GM19351 (cell line): Measurements from ENCODE around the gene GZMH.
"Not testable (repeated sequence)": the region's sequence is repeated elsewhere in the genome, so short reads cannot be mapped to it uniquely, and the experiment has no call there.

Source experiments
- ATAC-seq: cut with Tn5 transposase; IDR thresholded peaks from one replicate; pipeline ENCODE4 v1.9.1; 2021; ENCODE audit warnings: mild to moderate bottlenecking, moderate library complexity; ENCODE audit not compliant: unreplicated experiment

The GZMH gene, protein sequence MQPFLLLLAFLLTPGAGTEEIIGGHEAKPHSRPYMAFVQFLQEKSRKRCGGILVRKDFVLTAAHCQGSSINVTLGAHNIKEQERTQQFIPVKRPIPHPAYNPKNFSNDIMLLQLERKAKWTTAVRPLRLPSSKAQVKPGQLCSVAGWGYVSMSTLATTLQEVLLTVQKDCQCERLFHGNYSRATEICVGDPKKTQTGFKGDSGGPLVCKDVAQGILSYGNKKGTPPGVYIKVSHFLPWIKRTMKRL

GRCh38 chr14:24609655-24610344 is at the start of gene GZMH:
Gene GZMH (minus strand): TSS chr14:24609685. CDS start chr14:24609613, 72 bp downstream.
- ATAC-seq, result peak; percentile 59

DNA sequence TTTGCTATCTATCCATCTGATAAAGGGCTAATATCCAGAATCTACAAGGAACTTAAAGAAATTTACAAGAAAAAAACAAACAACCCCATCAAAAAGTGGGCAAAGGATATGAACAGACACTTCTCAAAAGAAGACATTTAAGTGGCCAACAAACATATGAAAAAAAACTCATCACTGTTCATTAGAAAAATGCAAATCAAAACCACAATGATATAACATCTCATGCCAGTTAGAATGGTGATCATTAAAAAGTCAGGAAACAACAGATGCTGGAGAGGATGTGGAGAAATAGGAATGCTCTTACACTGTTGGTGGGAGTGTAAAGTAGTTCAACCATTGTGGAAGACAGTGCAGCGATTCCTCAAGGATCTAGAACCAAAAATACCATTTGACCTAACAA is 38.9 kb upstream of the GZMH start:
- ATAC-seq, result not testable (repeated sequence)

- no peak for ATAC-seq
Observed at GRCh38 chr14:24639905-24640304, 30.4 kb upstream of the GZMH start.

- no peak for ATAC-seq
Observed at GRCh38 chr14:24639270-24639669, 29.8 kb upstream of the GZMH start.

GRCh38 chr14:24634158-24634557 is 24.7 kb upstream of the GZMH start, which contains the start of gene GZMB:
Gene GZMB (minus strand): TSS chr14:24634190. CDS start chr14:24634160, 30 bp downstream.
- ATAC-seq, result peak; percentile 62

DNA sequence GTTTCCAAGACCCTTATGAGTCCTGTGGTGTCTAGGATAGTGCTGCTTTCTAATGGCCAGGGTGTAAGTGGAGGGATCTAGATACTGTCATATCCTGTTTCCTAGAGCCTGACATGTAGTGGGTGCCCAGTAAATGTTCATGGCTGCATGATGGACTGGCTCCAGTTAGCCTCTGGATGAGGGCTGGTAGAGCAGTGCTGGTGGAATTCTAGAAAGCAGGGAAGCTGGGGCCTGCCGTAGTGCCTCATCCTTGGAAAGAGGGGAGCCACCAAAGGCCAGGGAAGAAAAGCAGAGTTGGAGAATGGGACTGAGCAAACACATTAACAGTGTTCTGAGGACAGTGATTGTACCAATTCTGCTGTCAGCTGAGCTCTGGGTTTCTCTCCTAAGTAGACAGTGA is 23.9 kb upstream of the GZMH start:
- no peak for ATAC-seq

DNA sequence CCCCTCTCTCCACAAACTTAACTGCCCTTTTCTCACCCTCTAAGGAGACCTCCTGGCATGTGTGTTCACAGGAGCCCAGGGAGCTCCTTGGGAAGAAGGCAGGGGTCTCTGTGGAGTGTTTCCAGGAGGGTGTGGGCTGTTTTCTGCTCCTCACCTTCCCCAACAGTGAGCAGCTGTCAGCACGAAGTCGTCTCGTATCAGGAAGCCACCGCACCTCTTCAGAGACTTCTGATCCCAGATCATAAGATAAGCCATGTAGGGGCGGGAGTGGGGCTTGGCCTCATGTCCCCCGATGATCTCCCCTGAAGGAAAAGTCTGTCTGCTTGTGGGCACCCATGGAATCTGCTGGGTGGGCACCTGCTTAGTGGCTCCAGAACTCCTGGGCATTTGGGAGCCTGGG is 23.3 kb upstream of the GZMH start:
- no peak for ATAC-seq

DNA sequence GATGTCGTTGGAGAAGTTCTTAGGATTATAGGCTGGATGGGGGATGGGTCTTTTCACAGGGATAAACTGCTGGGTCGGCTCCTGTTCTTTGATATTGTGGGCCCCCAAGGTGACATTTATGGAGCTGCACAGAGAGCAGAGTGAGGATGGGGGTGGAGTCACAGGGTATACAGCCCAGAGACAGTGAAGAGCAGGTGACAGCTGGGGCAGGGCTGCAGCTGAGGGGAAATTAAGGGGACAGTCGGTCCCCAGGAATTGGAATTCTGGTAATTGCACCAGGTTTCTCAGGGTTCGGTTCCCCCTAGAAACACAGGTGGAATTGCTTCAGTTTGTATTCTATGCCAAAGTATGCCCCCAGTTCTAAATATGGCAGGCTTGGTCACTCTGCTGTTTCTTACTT is 22.9 kb upstream of the GZMH start:
- no peak for ATAC-seq

GRCh38 chr14:24631749-24632335 is 22.4 kb upstream of the GZMH start:
- no peak for ATAC-seq

GRCh38 chr14:24630872-24631477 is 21.5 kb upstream of the GZMH start:
- ATAC-seq, result no peak

GRCh38 chr14:24630087-24630871 is 20.8 kb upstream of the GZMH start:
- ATAC-seq, result no peak

DNA sequence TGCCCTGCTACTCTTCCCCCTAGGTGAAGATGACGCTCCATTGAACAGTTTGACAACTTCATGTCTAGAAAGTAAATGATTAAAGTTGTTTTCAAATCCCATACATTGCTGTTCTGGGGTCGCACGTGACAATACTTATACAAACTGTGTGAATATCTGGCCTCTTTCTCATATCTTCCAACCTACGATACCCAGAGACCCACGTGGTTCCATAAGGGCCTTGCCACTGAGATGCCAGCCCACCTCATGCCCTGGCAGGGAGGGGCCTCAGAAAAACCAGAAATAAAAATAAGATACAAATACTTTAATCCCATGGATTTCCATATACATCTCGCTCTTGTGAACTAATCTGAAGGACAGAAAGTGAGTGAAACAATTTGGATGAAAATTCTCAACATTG is 20.0 kb upstream of the GZMH start:
- ATAC-seq, result no peak

GRCh38 chr14:24613747-24614146 is 4.3 kb upstream of the GZMH start:
- ATAC-seq, result no peak

DNA sequence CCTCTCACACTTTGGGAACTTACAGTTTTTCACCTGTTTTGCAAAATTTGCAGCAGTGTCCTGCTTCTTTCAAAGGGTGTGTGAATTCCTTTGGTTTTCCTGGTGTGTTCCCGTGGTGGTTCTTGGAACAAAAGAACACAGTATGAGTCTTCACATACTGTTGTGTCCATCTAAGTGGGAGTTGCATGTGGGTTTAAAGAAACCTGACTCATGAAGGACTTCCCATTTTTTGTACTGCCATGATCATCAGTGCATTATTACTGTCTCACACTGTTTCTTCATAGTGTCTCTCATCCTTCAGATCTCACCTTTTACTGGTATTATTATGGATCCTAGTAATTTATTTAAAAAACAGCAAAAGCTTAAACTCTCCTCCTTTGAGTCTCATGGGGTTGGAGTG is 3.8 kb upstream of the GZMH start:
- ATAC-seq, result no peak

DNA sequence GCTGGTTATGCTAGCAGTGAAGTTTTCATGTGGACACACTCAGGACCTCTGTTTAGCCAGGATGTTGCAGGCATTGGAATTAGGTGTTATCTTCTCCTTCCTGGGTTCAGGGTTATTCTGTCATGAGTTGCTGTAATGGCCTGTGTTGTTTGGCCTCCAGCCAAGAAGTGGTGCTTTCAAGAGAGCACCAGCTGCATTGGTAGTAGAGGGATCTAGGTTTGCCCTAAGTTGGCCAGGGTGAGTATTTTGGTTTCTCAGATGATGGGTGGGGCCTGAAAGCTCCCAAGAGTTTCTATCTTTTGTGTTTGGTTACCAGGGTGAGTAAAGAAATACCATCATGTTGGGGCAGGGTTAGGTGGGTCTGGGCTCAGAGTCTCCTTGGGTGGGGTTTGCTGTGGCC is 2.7 kb upstream of the GZMH start:
- no peak for ATAC-seq

DNA sequence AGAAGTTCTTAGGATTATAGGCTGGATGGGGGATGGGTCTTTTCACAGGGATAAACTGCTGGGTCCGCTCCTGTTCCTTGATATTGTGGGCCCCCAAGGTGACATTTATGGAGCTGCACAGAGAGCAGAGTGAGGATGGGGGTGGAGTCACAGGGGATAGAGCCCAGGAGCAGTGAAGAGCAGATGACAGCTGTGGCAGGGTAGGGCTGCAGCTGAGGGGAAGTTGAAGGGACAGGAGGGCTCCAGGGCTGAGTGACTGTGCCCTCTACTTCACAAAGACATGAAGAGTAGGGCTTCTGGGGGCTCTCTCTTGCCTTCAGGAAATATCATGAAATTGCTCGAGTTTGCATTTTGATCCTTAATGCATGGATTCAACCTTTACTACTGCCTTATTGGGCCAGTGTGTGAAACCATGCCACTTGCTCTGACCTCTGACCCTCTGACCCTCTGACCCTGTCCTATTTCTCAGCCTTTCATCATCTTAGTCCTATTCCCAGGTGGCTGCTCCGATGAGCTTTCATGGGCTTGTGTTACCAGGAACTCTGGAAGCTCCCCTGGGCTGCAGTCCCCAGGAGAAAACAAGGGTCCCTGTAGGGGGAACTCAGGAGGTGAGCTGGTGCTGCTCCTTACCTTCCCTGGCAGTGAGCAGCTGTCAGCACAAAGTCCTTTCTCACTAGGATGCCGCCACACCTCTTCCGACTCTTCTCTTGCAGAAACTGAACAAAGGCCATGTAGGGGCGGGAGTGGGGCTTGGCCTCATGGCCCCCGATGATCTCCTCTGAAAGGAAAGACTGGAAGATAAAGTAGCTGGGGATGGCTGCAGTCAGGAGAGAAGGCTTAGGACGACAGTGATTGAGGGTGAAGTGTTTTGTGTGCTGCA is 1.6 kb downstream of the GZMH start:
- ATAC-seq, result no peak

DNA sequence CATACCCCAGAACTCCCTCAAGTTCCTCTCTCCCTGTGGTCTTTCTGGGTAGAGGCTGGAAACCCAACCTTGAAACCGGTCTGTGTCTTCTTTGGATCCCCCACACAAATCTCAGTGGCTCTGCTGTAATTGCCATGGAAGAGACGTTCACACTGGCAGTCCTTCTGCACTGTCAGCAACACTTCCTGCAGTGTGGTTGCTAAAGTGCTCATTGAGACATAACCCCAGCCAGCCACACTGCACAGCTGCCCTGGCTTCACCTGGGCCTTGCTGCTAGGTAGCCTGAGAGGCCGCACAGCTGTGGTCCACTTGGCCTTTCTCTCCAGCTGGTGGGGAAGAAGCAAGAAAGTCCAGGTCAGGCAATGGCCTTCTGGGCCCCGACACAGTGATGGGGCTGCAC is 2.4 kb downstream of the GZMH start:
- ATAC-seq, result no peak

DNA sequence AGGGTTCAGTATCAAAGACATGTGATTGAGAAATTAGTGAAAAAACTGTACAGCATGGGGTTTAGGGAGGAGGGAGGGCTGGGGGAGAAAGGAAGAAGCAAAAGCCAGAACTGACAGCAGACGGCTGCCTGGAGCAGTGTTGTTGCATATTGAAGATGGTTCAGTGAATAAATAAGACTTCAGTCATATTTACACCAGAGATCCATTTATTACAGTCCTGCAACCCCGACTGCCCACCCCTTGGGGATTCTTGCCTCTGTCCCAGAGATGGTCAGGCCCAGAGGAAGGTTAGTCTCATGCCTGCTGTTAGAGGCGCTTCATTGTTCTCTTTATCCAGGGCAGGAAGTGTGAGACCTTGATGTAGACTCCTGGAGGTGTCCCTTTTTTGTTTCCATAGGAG is 3.2 kb downstream of the GZMH start:
- no peak for ATAC-seq

GRCh38 chr14:24605435-24606190 is 3.9 kb downstream of the GZMH start:
- ATAC-seq, result peak; percentile 87
